H1 (cell line): Measurements from ENCODE around the gene PAIP2. TPM values are rescaled to one million over a fixed set of nuclear protein-coding genes. Genes with fewer than 3 reads are reported as not detected.

Experiments used
- CTCF ChIA-PET: fragments of 300-600 bp; sonication (Branson Sonifier 250); formaldehyde crosslinking; loops from one replicate; lab custom pipeline; 2021; ENCODE audit not compliant: partially characterized antibody; lab: Charles Lee
- POLR2A ChIA-PET: fragments of 300-600 bp; sonication (Branson Sonifier 250); formaldehyde crosslinking; loops from one replicate; lab custom pipeline; 2021; ENCODE audit warnings: inconsistent platforms; ENCODE audit not compliant: partially characterized antibody; lab: Charles Lee
- DNase-seq, 2 experiments: peaks; one replicate each; pipeline versions ENCODE4 v3.0.0 to v3.0.0-alpha.2; 2010 to 2022; ENCODE audit warnings: low spot score in 2 of 2, low read depth in 1 of 2, mixed read lengths in 1 of 2
- FAIRE-seq: peaks from 2 replicates; lab custom pipeline; 2011; peaks lifted over from hg19 to GRCh38; lab: Jason Lieb, UNC
- H2AFZ ChIP-seq: 2 replicates; pipeline ENCODE4 v1.8.1; 2012; ENCODE audit warnings: low read length, inconsistent platforms
- H2AK5ac ChIP-seq: 2 replicates; pipeline ENCODE4 v1.6.1; 2013; ENCODE audit warnings: low read depth, low read length
- H2BK120ac ChIP-seq: replicated peaks from 2 replicates; pipeline ENCODE3; 2013; ENCODE audit warnings: low read depth, low read length, inconsistent platforms
- H2BK12ac ChIP-seq: 2 replicates; pipeline ENCODE4 v1.6.1; 2013; ENCODE audit warnings: low read depth, low read length
- H2BK15ac ChIP-seq: 2 replicates; pipeline ENCODE4 v1.6.1; 2013; ENCODE audit warnings: low read length
- H2BK20ac ChIP-seq: 2 replicates; pipeline ENCODE4 v1.6.1; 2013; ENCODE audit warnings: low read length
- H2BK5ac ChIP-seq: 2 replicates; pipeline ENCODE4 v1.6.1; 2013; ENCODE audit warnings: low read depth, low read length
- H3K14ac ChIP-seq: 2 replicates; pipeline ENCODE4 v1.6.1; 2013; ENCODE audit warnings: inconsistent platforms; ENCODE audit not compliant: insufficient read length
- H3K18ac ChIP-seq: 2 replicates; pipeline ENCODE4 v1.6.1; 2013; ENCODE audit warnings: low read length; ENCODE audit errors: extremely low read depth
- H3K23ac ChIP-seq: 2 replicates; pipeline ENCODE4 v1.6.1; 2013; ENCODE audit warnings: inconsistent platforms; ENCODE audit not compliant: insufficient read length
- H3K23me2 ChIP-seq: 2 replicates; pipeline ENCODE4 v1.6.1; 2013; ENCODE audit warnings: low read depth, low read length
- H3K27ac ChIP-seq: 2 replicates; pipeline ENCODE4 v1.6.1; 2011; ENCODE audit warnings: low read depth, low read length, inconsistent platforms
- H3K27me3 ChIP-seq, 4 experiments: replicated peaks in 1 of 4; 1 replicate in 1 of 4; 2 replicates in 3 of 4; pipeline versions ENCODE4 v1.6.1 to v1.8.1; 2011 to 2013; ENCODE audit warnings: low read length in 3 of 4, mild to moderate bottlenecking in 3 of 4, inconsistent platforms in 2 of 4, mixed read lengths in 2 of 4, moderate library complexity in 1 of 4; ENCODE audit not compliant: control insufficient read depth in 3 of 4, insufficient read depth in 3 of 4; ENCODE audit errors: extremely low read depth in 1 of 4
- H3K36me3 ChIP-seq, 4 experiments: 2 replicates each; pipeline versions ENCODE4 v1.6.1 to v1.8.1; 2011 to 2013; ENCODE audit warnings: mild to moderate bottlenecking in 4 of 4, low read length in 3 of 4, moderate library complexity in 2 of 4, control low read depth in 1 of 4, inconsistent platforms in 1 of 4; ENCODE audit not compliant: insufficient read depth in 4 of 4, control insufficient read depth in 2 of 4
- H3K4ac ChIP-seq: replicated peaks from 2 replicates; pipeline ENCODE3; 2013; ENCODE audit warnings: low read length, low read depth, mixed read lengths, inconsistent platforms; ENCODE audit not compliant: insufficient read length
- H3K4me1 ChIP-seq, 4 experiments: replicated peaks in 1 of 4; 1 replicate in 1 of 4; 2 replicates in 3 of 4; pipeline versions ENCODE4 v1.6.1 to v1.8.1; 2011 to 2013; ENCODE audit warnings: low read length in 3 of 4, inconsistent platforms in 2 of 4, mixed read lengths in 1 of 4; ENCODE audit not compliant: insufficient read depth in 4 of 4, control insufficient read depth in 3 of 4
- H3K4me2 ChIP-seq, 2 experiments: 2 replicates each; pipeline versions ENCODE4 v1.6.1 to v1.8.1; 2011 to 2013; ENCODE audit warnings: low read depth in 2 of 2, low read length in 2 of 2, control low read depth in 1 of 2, inconsistent platforms in 1 of 2, mild to moderate bottlenecking in 1 of 2; ENCODE audit not compliant: insufficient read depth in 1 of 2
- H3K4me3 ChIP-seq, 4 experiments: fragments of 200-600, 300-600 bp in 1 of 4; sonication (generic), shearing (Covaris generic), sonication (Bioruptor Twin) in 1 of 4; 2 replicates each; pipeline versions ENCODE4 v1.5.1 to v1.8.1; 2011 to 2016; ENCODE audit warnings: low read length in 4 of 4, low read depth in 3 of 4, control low read depth in 2 of 4, inconsistent platforms in 2 of 4, mild to moderate bottlenecking in 2 of 4, mixed read lengths in 1 of 4, moderate library complexity in 1 of 4; ENCODE audit not compliant: insufficient read depth in 2 of 4; ENCODE audit errors: extremely low read depth in 1 of 4
- H3K56ac ChIP-seq: replicated peaks from 2 replicates; pipeline ENCODE3; 2013; ENCODE audit warnings: low read depth, mild to moderate bottlenecking, mixed read lengths, low read length, inconsistent platforms; ENCODE audit not compliant: insufficient read length
- H3K79me1 ChIP-seq: 2 replicates; pipeline ENCODE4 v1.6.1; 2013; ENCODE audit warnings: low read depth, low read length, control low read depth
- H3K79me2 ChIP-seq, 2 experiments: 2 replicates each; pipeline versions ENCODE4 v1.6.1 to v1.8.1; 2012 to 2013; ENCODE audit warnings: low read length in 2 of 2, mild to moderate bottlenecking in 2 of 2, inconsistent platforms in 1 of 2; ENCODE audit not compliant: insufficient read depth in 2 of 2, control insufficient read depth in 1 of 2
- H3K9ac ChIP-seq, 4 experiments: replicated peaks in 1 of 4; 1 replicate in 1 of 4; 2 replicates in 3 of 4; pipeline versions ENCODE4 v1.6.1 to v1.8.1; 2011 to 2013; ENCODE audit warnings: low read depth in 3 of 4, low read length in 3 of 4, control low read depth in 2 of 4, mild to moderate bottlenecking in 2 of 4, moderate library complexity in 2 of 4, inconsistent platforms in 1 of 4; ENCODE audit errors: extremely low read depth in 1 of 4
- H3K9me3 ChIP-seq, 2 experiments: 2 replicates each; pipeline versions ENCODE4 v1.6.1 to v1.8.1; 2012 to 2013; ENCODE audit warnings: mild to moderate bottlenecking in 2 of 2, moderate library complexity in 2 of 2, control low read depth in 1 of 2, inconsistent platforms in 1 of 2, low read depth in 1 of 2, low read length in 1 of 2, mixed read lengths in 1 of 2; ENCODE audit not compliant: insufficient read depth in 2 of 2
- H4K20me1 ChIP-seq, 2 experiments: replicated peaks in 1 of 2; 2 replicates each; pipeline versions ENCODE3 to v1.8.1; 2011 to 2013; ENCODE audit warnings: inconsistent platforms in 2 of 2, low read length in 2 of 2, mild to moderate bottlenecking in 1 of 2; ENCODE audit not compliant: insufficient read depth in 2 of 2, control insufficient read depth in 1 of 2
- H4K5ac ChIP-seq: 2 replicates; pipeline ENCODE4 v1.6.1; 2013; ENCODE audit warnings: low read length, low read depth, mixed read lengths, inconsistent platforms; ENCODE audit not compliant: insufficient read length
- H4K8ac ChIP-seq: 2 replicates; pipeline ENCODE4 v1.8.0; 2013; ENCODE audit warnings: mild to moderate bottlenecking, moderate library complexity, low read length, inconsistent platforms; ENCODE audit not compliant: insufficient read depth; ENCODE audit errors: extremely low read depth
- H4K91ac ChIP-seq: replicated peaks from 2 replicates; pipeline ENCODE3; 2013; ENCODE audit warnings: low read length, mixed read lengths, inconsistent platforms; ENCODE audit not compliant: insufficient read length
- ATF3 ChIP-seq: IDR thresholded peaks from 2 replicates; pipeline ENCODE4 v1.6.1; 2011; ENCODE audit warnings: low read depth, mild to moderate bottlenecking, low read length; ENCODE audit not compliant: insufficient read depth
- CBX8 ChIP-seq: fragments of 300-800, 300-1000 bp; sonication (generic); IDR thresholded peaks from 2 replicates; pipeline ENCODE4 v1.7.1; 2016; ENCODE audit warnings: low read depth, low read length, borderline replicate concordance
- EP300 ChIP-seq, 2 experiments: IDR thresholded peaks; 1 replicate in 1 of 2; 2 replicates in 1 of 2; pipeline ENCODE4 v1.6.1; 2011 to 2012; ENCODE audit warnings: low read depth in 2 of 2, low read length in 2 of 2, mild to moderate bottlenecking in 2 of 2, borderline replicate concordance in 1 of 2, inconsistent platforms in 1 of 2, moderate library complexity in 1 of 2
- HDAC6 ChIP-seq: IDR thresholded peaks from one replicate; pipeline ENCODE4 v1.7.1; 2012; ENCODE audit warnings: low read depth, mild to moderate bottlenecking, inconsistent platforms, low read length, moderate library complexity
- RBBP5 ChIP-seq: IDR thresholded peaks from 2 replicates; pipeline ENCODE4 v1.7.1; 2012; ENCODE audit warnings: low read depth, mild to moderate bottlenecking, inconsistent platforms, low read length, moderate library complexity, borderline replicate concordance
- ZNF274 ChIP-seq: IDR thresholded peaks from 2 replicates; pipeline ENCODE4 v1.7.0; 2012; ENCODE audit warnings: low read length, borderline replicate concordance; ENCODE audit errors: extremely low read depth
- WGBS, 2 experiments: shearing (Covaris generic) in 1 of 2; methylation state at CpG; one replicate each; pipeline versions ENCODE4 v1.1.6 to v1.1.7; 2013 to 2015; ENCODE audit warnings: low lambda C conversion rate in 2 of 2, mixed read lengths in 2 of 2, inconsistent platforms in 1 of 2, low coverage in 1 of 2, missing lambda C conversion rate in 1 of 2; ENCODE audit not compliant: insufficient replicate concordance in 2 of 2, insufficient coverage in 1 of 2, insufficient read length in 1 of 2; ENCODE audit errors: extremely low coverage in 1 of 2, missing lambda C conversion rate in 1 of 2; 5-methylcytosine and 5-hydroxymethylcytosine counted together
- polyA plus RNA-seq, 7 experiments: library from polyadenylated mRNA; depleted of rRNA in 3 of 7; stranded (reverse) in 5 of 7; unstranded in 2 of 7; fragments of >200 nt in 5 of 7; fragments of 200-250 nt in 2 of 7; gene quantifications; 1 replicate in 5 of 7; 2 replicates in 1 of 7; 4 replicates in 1 of 7; pipeline versions ENCODE4 v1.2.1 to v1.2.3, GENCODE V29; 2011 to 2013; ENCODE audit warnings: missing spikeins in 2 of 7, mixed read lengths in 2 of 7
- total RNA-seq: library from RNA; stranded (reverse); fragmentation: NEBNext Ultra II Directional; extraction: Animal tissue kit (Norgen Biotek cat#: 25700); gene quantifications from 2 replicates; pipeline ENCODE4 v1.2.1, GENCODE V29; 2021

PAIP2 gene
- total and polyA plus RNA-seq, 2 of the 8 experiments (the other 6 are each of a cell fraction or from before 2014, with no cell fraction given) = 87.6 to 162 TPM

GRCh38 chr5:139382807-139383206 is 41.2 kb downstream of the PAIP2 start:
- Histone ChIP-seq H2BK12ac (no peak overlapping the region), H3K23ac (no peak overlapping the region), H2BK120ac (no peak overlapping the region), H4K91ac (no peak overlapping the region), H3K14ac (no peak overlapping the region), H3K79me2 (no peaks in the 10 kb centered on the region), H3K36me3 (no peaks in the 10 kb centered on the region), H3K9ac (no peak overlapping the region), H3K4me3 (no peak overlapping the region), H3K4ac (no peak overlapping the region), H2BK20ac (no peak overlapping the region), H2AK5ac (no peak overlapping the region), H3K56ac (no peak overlapping the region), H4K20me1 (peaks cover 0 to 2% of the 10 kb centered on the region in 2 experiments), H3K27me3 (no peaks in the 10 kb centered on the region), H2AFZ (no peak overlapping the region), H4K5ac (no peak overlapping the region), H2BK5ac (no peak overlapping the region), H4K8ac (no peak overlapping the region; the same call in 1 of the 2 replicates), H3K27ac (no peak overlapping the region), H2BK15ac (no peak overlapping the region), H3K9me3 (no peaks in the 10 kb centered on the region), H3K4me2 (no peak overlapping the region), H3K23me2 (no peaks in the 10 kb centered on the region), H3K79me1 (no peaks in the 10 kb centered on the region), H3K4me1 (peaks cover 0 to 13% (median 1%) of the 10 kb centered on the region in 4 experiments; a peak in 4 of 7 replicates), H3K18ac (no peak overlapping the region)
- ChIA-PET POLR2A (interaction anchor here (1.7 to 3.1 kb wide), 3 partner anchors 12 to 89 kb away, joined by 4 to 12 read pairs (median 7); partner anchors contain the start of genes MATR3 and PROB1), CTCF (no interaction called here)
- DNase-seq = no peak
- FAIRE-seq = no peak
- WGBS, 2 experiments = 95% methylated on average over 2 of the region's 3 CpGs; no CpG with 5 or more reads in 1 of the 2 experiments
- TF ChIP-seq HDAC6 (no peak), ATF3 (no peak), EP300 (IDR thresholded peaks at IDR 0.05; ENCODE audit: borderline replicate concordance in 1 of 2, low read depth in 2 of 2, low read length in 2 of 2) (no peak), RBBP5 (no peak), ZNF274 (no peak), CBX8 (no peak)
